SKM-1 (cell line): ENCODE data around the gene ITPR1.

Experiments
- DNase-seq: peaks from one replicate; lab custom pipeline; 2025; ENCODE audit not compliant: unreplicated experiment; lab: John Stamatoyannopoulos, UW

The ITPR1 gene

GRCh38 chr3:4711680-4711992, 218.5 kb downstream of the ITPR1 start:
- no peak for DNase-seq

- DNase-seq, result no peak
Observed at GRCh38 chr3:4712109-4712508, 219.0 kb downstream of the ITPR1 start.

DNA sequence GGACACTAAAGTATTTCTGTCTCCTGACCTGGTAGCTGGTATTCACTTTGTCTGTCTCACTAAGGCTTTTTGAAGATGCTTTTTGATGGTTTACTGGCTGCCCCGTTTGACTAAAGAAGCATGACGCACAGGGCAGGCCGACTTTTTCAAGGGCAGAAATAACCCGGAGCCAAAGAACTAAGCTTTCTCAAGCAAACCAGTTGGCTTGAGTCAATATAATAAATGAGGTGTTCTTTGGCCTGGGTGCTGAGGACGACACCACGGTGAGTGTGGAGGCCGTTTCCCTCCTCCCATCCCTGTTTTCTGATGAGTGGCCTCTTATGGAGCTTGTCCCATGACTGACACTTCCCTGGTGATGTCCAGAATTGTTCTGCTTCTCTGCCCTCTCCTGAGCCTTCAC, 220.9 kb downstream of the ITPR1 start:
- no peak for DNase-seq

DNA sequence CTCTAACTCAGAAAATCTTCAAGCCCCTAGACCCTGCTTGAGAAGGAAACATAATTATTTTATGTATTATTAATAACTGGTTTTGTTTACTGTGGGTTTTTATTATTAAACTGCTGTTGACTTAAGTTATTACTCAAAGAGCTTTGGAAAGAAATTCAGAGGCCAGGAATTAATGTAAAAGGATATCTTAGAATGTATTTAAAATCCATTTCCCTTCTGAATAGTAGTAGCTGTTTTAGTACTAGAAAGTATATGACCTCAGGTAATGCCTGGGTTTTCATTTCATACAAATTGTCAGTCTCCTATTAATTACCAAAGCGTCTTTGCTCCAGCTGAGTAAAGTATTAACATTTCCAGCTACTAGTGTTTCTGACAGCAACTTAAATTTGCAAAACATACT, 223.1 kb downstream of the ITPR1 start:
- DNase-seq, result no peak

DNA sequence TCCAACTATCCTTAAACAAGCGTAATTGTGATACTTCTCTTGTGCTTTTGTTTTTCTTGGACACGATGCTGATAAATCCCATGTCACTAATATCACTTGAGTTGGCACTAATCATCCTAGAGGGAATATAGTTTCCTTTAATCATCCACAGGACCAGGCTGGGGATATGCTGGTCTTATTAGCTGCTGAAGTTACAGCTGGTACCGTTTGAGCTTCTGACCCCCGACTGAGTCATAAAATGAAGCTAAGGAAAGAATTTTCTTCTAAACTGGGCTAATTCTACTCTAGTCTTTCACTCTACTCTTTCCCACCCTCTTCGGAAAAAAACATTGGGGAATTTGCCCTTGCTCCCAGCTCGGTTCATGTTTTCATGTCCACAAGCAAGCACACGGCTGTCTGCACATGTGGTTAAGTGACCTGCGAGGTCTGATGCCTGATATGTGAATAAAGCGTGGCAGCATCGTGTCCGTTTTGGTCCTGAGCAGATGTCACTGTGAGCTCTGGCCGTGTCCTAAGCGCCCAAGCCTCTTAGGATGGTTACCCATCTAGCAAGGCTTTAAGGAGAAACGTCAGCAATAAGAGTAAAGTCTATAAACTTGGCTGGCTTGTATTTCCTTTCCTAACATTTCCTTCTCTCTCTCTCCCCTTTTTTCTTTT, 223.7 kb downstream of the ITPR1 start:
- DNase-seq, result no peak

GRCh38 chr3:4717363-4717740, 224.2 kb downstream of the ITPR1 start:
- DNase-seq, result no peak

GRCh38 chr3:4718179-4718736, 225.1 kb downstream of the ITPR1 start:
- DNase-seq, result no peak

DNA sequence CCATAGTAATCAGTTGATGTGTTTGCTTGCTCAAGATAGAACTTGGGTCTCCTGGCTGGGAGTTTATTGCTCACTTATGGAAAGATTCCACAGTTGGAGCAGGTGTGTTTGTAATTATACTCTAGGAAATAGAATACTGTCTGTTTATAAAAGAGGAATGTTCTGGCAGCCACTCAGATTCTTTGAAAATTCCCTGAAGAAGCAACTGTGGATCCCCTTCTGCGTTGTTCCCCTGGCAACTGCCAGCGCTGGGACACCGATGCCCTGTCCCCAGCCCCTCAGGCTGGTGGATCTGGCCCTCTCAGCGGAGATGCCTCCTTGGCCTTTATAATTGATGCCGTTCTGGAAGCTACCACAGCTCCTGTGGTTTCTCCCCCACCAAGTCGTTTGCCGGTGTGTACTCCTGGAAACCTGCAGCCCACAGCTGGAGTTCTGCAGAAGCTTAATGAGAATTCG, 225.9 kb downstream of the ITPR1 start:
- no peak for DNase-seq

DNA sequence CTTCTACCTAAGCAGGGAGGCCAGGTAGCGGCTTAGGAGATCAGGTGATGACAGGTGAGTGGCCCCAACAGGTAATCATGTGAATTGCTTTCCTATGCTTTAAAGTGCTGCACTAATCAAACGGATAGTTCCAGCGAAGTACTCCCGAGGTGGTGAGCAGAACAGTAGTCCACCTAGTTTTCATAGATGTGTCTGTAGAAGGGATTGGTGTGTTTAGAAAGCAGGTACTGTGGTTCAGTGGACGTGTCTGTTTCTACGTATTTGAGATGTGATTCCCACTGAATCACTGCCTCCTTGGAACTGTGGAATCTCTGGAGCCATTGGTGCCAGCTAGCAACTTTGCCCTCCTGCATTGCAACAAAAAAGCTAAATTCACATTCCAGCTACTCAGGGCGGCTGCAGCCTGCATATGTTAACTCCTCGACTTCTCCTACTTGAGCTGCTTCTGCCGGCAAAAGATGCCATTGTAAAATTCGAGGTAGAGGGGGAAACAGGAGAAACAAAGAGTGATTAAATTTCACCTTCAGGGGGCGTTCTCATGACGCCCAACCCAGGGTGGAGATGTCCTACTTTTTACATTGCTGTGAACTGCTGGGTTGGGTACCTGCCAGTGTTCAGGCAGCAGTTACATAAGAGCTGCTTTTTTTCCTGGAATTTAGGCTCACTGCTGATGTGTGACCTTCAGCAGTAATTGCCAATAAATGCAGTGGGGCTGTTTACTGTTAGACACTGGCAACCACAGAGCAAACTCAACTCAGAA, 227.3 kb downstream of the ITPR1 start:
- DNase-seq, result no peak

- no peak for DNase-seq
Observed at GRCh38 chr3:4721511-4721911, 228.4 kb downstream of the ITPR1 start.

DNA sequence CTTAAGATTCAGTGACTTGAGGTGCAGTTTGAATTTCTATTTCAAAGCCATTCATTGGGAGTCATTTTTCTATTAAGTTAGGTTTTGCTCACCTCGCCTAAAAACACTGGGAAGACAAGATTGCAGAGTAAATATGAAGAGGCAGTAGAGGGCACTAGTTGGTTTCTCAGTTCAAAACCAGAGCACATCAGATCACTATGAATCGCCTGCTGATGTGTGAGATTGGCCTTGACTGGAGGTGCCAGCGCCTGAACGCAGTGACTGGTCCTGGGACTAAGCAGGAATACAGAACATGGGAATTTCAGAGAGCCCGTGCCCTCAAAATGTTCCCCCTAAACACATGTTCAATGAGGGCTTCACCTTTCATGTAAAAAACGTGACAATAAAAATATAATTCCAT, 229.0 kb downstream of the ITPR1 start:
- DNase-seq, result no peak

GRCh38 chr3:4724051-4724629, 231.0 kb downstream of the ITPR1 start:
- no peak for DNase-seq

- DNase-seq, result no peak
Observed at GRCh38 chr3:4726549-4726948, 233.4 kb downstream of the ITPR1 start.

DNA sequence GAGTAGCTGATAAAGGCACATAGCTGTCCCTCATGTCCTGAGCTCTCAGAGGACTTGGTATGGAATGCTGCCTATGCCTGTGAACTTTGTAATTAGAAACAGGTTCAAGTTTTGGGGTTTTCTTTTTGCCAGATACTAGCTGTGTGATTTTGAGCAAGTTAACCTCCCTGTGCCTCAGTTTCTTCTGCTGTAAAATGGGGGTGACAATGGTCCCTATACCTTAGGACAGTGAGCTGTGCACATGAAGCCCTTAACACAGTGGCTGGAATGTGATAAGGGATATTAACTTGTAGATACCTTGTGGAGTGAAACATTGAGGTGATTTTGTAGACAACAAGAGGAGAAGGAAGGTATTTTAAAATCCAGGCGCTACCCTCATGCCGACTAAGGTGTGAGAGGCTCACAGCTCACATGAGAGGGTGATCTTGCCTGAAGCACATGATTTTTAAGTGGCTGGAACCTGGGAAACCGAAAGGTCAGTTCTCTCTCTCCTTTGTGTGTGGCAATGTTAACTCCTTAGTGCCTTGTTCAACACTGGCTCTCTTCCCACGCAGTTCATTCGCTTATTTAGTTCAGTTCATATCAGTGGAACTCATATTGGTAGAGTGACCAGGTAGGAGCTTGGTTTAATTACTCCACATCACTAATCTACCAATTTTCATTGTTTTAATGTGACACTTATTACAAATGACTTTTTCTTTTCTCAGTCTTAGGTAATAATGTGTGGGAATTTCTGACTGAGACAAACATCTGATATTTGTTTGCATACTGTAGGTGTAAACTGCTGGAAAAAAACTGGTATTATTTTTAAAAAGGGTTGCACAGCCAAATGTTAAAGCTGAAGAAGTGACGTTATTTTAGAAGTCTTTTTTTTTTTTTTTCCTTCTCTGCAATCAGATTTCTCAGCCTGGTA, 236.2 kb downstream of the ITPR1 start:
- no peak for DNase-seq

- no peak for DNase-seq
Observed at GRCh38 chr3:4730719-4731118, 237.6 kb downstream of the ITPR1 start.

- DNase-seq, result no peak
Observed at GRCh38 chr3:4731543-4732111, 238.5 kb downstream of the ITPR1 start.

DNA sequence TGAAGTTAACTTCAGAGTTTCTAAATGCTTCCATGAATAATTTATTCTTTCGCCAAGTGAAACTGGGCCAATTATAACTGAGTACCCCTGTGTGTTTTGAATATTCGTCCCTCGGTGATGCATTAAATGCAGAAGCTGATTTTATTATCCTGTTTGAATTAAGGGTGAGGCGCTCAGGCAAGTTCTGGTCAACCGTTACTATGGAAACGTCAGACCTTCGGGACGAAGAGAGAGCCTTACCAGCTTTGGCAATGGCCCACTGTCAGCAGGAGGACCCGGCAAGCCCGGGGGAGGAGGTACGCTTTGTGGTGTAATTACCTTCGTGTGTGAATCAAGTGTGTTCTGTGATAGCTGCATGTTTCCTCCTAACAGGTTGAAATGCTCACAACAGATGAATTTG, 239.8 kb downstream of the ITPR1 start:
- DNase-seq, result no peak

GRCh38 chr3:4734454-4734853, 241.3 kb downstream of the ITPR1 start:
- no peak for DNase-seq

DNA sequence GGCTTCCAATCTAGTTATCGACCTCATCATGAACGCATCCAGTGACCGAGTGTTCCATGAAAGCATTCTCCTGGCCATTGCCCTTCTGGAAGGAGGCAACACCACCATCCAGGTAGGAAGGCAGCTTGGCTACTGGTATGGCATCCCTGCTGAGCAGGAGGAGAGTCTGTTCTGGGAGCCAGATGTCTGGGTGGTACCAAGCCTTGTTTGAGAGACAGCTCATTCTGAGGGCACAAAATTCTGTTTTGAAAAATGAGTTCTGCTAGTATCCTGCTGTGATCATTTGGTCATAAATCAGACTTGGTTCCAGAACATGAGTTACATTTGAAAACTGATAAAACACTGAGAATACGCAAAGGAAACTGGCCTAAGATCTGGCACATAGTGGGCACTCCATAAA, 242.1 kb downstream of the ITPR1 start:
- no peak for DNase-seq

GRCh38 chr3:4736284-4736861, 243.2 kb downstream of the ITPR1 start:
- DNase-seq, result no peak
